BE2C (cell line): ENCODE data around the gene PHF21B.

Experiments
- DNase-seq: peaks from one replicate; pipeline ENCODE4 v3.0.0-alpha.2; 2020
- H3K27me3 ChIP-seq: fragments of 250-450 bp; sonication (Bioruptor Pico); 2 replicates; pipeline ENCODE4 v1.5.1; 2020; ENCODE audit warnings: mild to moderate bottlenecking
- H3K36me3 ChIP-seq: fragments of 250-450 bp; sonication (Bioruptor Pico); 2 replicates; pipeline ENCODE4 v1.5.1; 2020; ENCODE audit warnings: mild to moderate bottlenecking
- H3K4me1 ChIP-seq: fragments of 250-450 bp; sonication (Bioruptor Pico); 2 replicates; pipeline ENCODE4 v1.5.1; 2020
- H3K4me3 ChIP-seq: 2 replicates; pipeline ENCODE4 v1.5.1; 2011; ENCODE audit warnings: low read depth, low read length
- H3K9me3 ChIP-seq: fragments of 250-450 bp; sonication (Bioruptor Pico); 2 replicates; pipeline ENCODE4 v1.5.1; 2020
- CTCF ChIP-seq: IDR thresholded peaks from 2 replicates; pipeline ENCODE4 v1.5.1; 2012; ENCODE audit warnings: mild to moderate bottlenecking, low read depth, low read length

Gene PHF21B

GRCh38 chr22:44955102-44955501 lies 54.7 kb downstream of the PHF21B start:
- no peaks in the 10 kb centered on the region for H3K36me3 ChIP-seq
- H3K4me3 ChIP-seq, result no peak overlapping the region
- H3K9me3 ChIP-seq, result no peaks in the 10 kb centered on the region
- no peaks in the 10 kb centered on the region for H3K4me1 ChIP-seq
- H3K27me3 ChIP-seq, result no peaks in the 10 kb centered on the region
- DNase-seq, result no peak
- TF ChIP-seq CTCF, result no peak

- Histone ChIP-seq H3K27me3 (no peaks in the 10 kb centered on the region), H3K36me3 (no peaks in the 10 kb centered on the region), H3K9me3 (no peaks in the 10 kb centered on the region), H3K4me3 (no peak overlapping the region), H3K4me1 (no peaks in the 10 kb centered on the region)
- DNase-seq, result no peak
- no peak for TF ChIP-seq CTCF
These were observed 55.7 kb downstream of the PHF21B start for GRCh38 chr22:44954149-44954548.

GRCh38 chr22:44952863-44953746 lies 56.7 kb downstream of the PHF21B start:
- H3K9me3 ChIP-seq, result no peaks in the 10 kb centered on the region
- TF ChIP-seq CTCF, result no peak
- no peaks in the 10 kb centered on the region for H3K4me1 ChIP-seq
- H3K27me3 ChIP-seq, result no peaks in the 10 kb centered on the region
- no peaks in the 10 kb centered on the region for H3K36me3 ChIP-seq
- no peak for DNase-seq
- H3K4me3 ChIP-seq, result no peak overlapping the region

GRCh38 chr22:44951510-44951816 lies 58.3 kb downstream of the PHF21B start:
- Histone ChIP-seq H3K36me3 (no peaks in the 10 kb centered on the region), H3K27me3 (no peaks in the 10 kb centered on the region), H3K9me3 (no peaks in the 10 kb centered on the region), H3K4me1 (no peaks in the 10 kb centered on the region), H3K4me3 (no peak overlapping the region)
- no peak for TF ChIP-seq CTCF
- DNase-seq, result no peak

GRCh38 chr22:44950806-44951509 lies 58.8 kb downstream of the PHF21B start:
- TF ChIP-seq CTCF, result no peak
- no peak for DNase-seq
- Histone ChIP-seq H3K4me1 (no peaks in the 10 kb centered on the region), H3K4me3 (no peak overlapping the region), H3K27me3 (no peaks in the 10 kb centered on the region), H3K9me3 (no peaks in the 10 kb centered on the region), H3K36me3 (no peaks in the 10 kb centered on the region)

- no peak overlapping the region for H3K4me3 ChIP-seq
- no peaks in the 10 kb centered on the region for H3K4me1 ChIP-seq
- no peaks in the 10 kb centered on the region for H3K36me3 ChIP-seq
- no peaks in the 10 kb centered on the region for H3K9me3 ChIP-seq
- no peak for DNase-seq
- no peak for TF ChIP-seq CTCF
- H3K27me3 ChIP-seq, result no peaks in the 10 kb centered on the region
These were observed 62.0 kb downstream of the PHF21B start for GRCh38 chr22:44947846-44948245.
